Activated naive CD4-positive, alpha-beta T cell treated with anti-CD3 and anti-CD28 coated beads for 36 hours (primary cell): ENCODE results near the gene SCN3B. TPM values are rescaled to one million over a fixed set of nuclear protein-coding genes. Genes with fewer than 3 reads are reported as not detected.

Source experiments
- CTCF ChIA-PET: fragments of 350-600 bp; sonication (Branson Sonifier 250); formaldehyde crosslinking; loops from one replicate; lab custom pipeline; 2021; ENCODE audit warnings: antibody characterized with exemption; lab: Charles Lee
- DNase-seq: peaks from one replicate; pipeline ENCODE4 v3.0.0-alpha.2; 2020
- H3K27ac Mint-ChIP-seq: one replicate; pipeline ENCODE4 v1.8.0; 2021; ENCODE audit warnings: mild to moderate bottlenecking, mixed read lengths
- H3K27me3 Mint-ChIP-seq: one replicate; pipeline ENCODE4 v1.8.0; 2021; ENCODE audit warnings: low read depth, mixed read lengths
- H3K36me3 Mint-ChIP-seq: one replicate; pipeline ENCODE4 v1.8.0; 2021; ENCODE audit warnings: low read depth, mixed read lengths
- H3K4me1 Mint-ChIP-seq: one replicate; pipeline ENCODE4 v1.8.0; 2021; ENCODE audit warnings: low read depth, mixed read lengths
- H3K4me3 Mint-ChIP-seq: one replicate; pipeline ENCODE4 v1.8.0; 2021; ENCODE audit warnings: mild to moderate bottlenecking, moderate library complexity, mixed read lengths
- H3K9me3 Mint-ChIP-seq: one replicate; pipeline ENCODE4 v1.8.0; 2021; ENCODE audit warnings: mixed read lengths
- intact Hi-C: fragments of 100-400 bp; cut with micrococcal nuclease; formaldehyde crosslinking; loops from one replicate; pipeline ENCODE4 v1.15.1; 2023
- total RNA-seq, 2 experiments: library from RNA; stranded (reverse); gene quantifications; one replicate each; pipeline ENCODE4 v1.2.3, GENCODE V29; 2021

Gene SCN3B
- total RNA-seq, 2 experiments from 2014 or later, result not detected

DNA sequence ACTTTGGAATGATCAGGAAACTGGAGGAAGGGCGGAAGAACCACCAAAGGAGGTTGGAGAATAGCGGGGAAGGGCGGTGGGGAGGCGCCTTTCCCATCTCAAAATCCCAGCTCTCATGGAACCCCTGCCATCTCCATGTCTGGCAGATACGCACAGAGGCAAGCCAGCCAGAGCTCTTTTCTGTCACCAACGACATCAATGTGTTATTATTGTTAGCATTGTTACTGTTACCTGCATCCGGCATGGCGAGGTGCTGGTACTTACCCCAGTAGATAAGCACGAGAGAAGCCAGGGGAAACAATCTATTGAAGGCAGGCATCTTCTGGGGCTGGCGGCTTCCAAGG, 969 bp downstream of the SCN3B start:
- no peaks in the 10 kb centered on the region for H3K36me3 Mint-ChIP-seq
- H3K9me3 Mint-ChIP-seq, result peaks cover under 1% of the 10 kb centered on the region
- peaks cover 45% of the 10 kb centered on the region for H3K27me3 Mint-ChIP-seq
- no peak for DNase-seq
- H3K4me1 Mint-ChIP-seq, result peaks cover 4% of the 10 kb centered on the region
- H3K27ac Mint-ChIP-seq, result no peak overlapping the region
- CTCF ChIA-PET, result interaction anchor here (0.6 to 5.2 kb wide), 4 partner anchors 11 to 521 kb away, joined by 3 to 32 read pairs (median 6); no protein-coding TSS in a partner anchor
- intact Hi-C loops, result no loop called here
- H3K4me3 Mint-ChIP-seq, result peak overlapping the region; percentile 58

DNA sequence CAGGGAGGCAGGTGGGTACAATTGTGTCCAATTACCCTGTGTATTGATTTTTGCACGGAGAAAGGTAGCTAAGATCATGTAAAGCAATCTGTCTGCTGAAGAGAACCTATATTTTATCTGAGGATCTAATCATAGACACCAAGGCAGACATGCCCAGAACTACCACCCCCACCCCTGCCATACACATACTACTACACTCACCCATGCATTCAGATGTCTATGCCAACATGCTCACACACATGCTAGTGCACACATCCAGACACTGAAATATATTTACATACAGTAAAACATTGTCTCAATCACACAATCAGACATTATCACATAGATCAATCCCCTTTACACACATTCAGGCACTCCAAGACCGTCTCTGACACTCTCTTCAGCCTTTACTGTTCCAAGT, 1.8 kb downstream of the SCN3B start:
- CTCF ChIA-PET, result interaction anchor here (0.8 to 5.2 kb wide), 4 partner anchors 9 to 59 kb away, joined by 3 to 32 read pairs (median 3); no protein-coding TSS in a partner anchor
- peaks cover 4% of the 10 kb centered on the region for H3K4me1 Mint-ChIP-seq
- intact Hi-C loops, result no loop called here
- DNase-seq, result no peak
- H3K4me3 Mint-ChIP-seq, result no peak overlapping the region
- no peak overlapping the region for H3K27ac Mint-ChIP-seq
- H3K27me3 Mint-ChIP-seq, result peaks cover 45% of the 10 kb centered on the region
- H3K9me3 Mint-ChIP-seq, result no peaks in the 10 kb centered on the region
- no peaks in the 10 kb centered on the region for H3K36me3 Mint-ChIP-seq

DNA sequence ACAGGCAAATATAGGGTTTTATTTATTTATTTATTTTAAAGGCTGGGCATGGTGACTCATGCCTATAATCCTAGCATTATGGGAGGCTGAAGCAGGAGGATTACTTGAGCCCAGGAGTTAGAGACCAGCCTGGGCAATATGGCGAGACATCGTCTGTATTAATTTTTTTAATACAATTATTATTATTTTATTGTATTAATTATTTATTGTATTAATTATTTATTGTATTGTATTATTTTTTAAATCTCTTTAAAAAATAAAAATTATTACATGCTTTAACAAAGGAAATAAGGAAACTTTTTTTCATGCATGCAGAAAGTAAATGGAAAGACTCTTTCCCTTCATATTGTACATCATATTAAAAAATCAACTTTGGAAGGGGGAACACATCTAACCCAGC, 3.5 kb downstream of the SCN3B start:
- peaks cover 4% of the 10 kb centered on the region for H3K4me1 Mint-ChIP-seq
- H3K27ac Mint-ChIP-seq, result no peak overlapping the region
- CTCF ChIA-PET, result interaction anchor here (0.6 to 5.2 kb wide), 2 partner anchors 57 to 1050 kb away, joined by 3 to 32 read pairs; no protein-coding TSS in a partner anchor
- H3K36me3 Mint-ChIP-seq, result no peaks in the 10 kb centered on the region
- no peak for DNase-seq
- H3K9me3 Mint-ChIP-seq, result no peaks in the 10 kb centered on the region
- intact Hi-C loops, result no loop called here
- peaks cover 49% of the 10 kb centered on the region for H3K27me3 Mint-ChIP-seq
- H3K4me3 Mint-ChIP-seq, result no peak overlapping the region

DNA sequence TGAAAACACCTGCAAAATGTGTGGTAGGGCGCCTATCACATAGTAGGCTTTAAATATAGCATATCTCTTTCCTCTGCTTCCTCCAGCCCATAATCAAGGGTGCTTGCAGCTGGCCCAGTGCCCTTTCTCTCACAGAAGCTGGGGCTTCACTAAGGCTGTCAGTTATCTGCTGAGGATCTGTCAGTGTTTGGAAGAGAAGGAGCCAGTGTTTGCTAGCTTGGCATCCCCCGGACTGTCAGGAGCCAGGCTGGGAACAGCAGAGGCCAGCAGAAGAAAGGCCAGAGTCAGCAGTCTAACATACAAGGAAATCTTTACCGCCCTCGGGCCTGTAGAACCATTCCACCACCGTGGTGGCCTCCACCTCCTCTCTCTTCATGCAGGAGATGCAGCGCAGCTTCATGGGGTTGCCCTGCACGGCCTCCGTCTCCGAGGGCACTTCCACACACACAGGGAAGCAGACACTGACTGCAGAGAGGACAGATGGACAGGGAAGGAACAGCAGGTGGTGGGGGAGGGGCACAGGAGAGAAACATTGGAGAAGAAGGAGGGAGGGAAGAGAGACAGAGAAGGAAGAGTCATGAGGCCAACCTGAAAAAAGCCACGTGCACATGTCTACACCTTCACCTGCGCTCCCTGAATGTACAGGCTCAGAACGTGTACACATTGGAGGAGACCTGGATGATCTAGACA, 9.0 kb downstream of the SCN3B start:
- CTCF ChIA-PET, result interaction anchor here (1.2 to 17.6 kb wide), 2 partner anchors 16 to 64 kb away, joined by 3 to 303 read pairs; no protein-coding TSS in a partner anchor
- peaks cover 4% of the 10 kb centered on the region for H3K4me1 Mint-ChIP-seq
- H3K27ac Mint-ChIP-seq, result no peak overlapping the region
- no peaks in the 10 kb centered on the region for H3K9me3 Mint-ChIP-seq
- intact Hi-C loops, result no loop called here
- H3K36me3 Mint-ChIP-seq, result no peaks in the 10 kb centered on the region
- peaks cover 15% of the 10 kb centered on the region for H3K27me3 Mint-ChIP-seq
- DNase-seq, result no peak
- no peak overlapping the region for H3K4me3 Mint-ChIP-seq

DNA sequence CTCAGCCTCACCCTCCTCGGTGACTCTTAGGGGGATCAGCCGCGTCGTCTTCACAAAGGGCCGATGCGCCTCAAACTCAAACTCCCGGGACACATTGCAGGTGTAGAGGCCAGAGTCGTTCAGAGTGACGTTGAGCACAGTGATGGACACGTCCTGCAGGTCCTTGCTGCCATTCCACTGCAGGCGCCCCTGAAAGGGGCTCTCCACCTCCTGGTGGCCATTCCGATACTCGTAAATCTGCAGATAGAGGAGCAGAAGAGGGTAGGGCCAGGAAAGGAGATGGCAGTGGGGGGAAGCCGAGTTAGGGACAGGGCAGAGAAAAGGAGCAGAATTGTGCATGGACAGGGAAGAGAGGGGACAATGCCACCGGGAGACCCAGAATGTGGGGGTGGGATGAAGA, 12.0 kb downstream of the SCN3B start:
- intact Hi-C loops, result no loop called here
- peaks cover 4% of the 10 kb centered on the region for H3K4me1 Mint-ChIP-seq
- no peaks in the 10 kb centered on the region for H3K36me3 Mint-ChIP-seq
- no peaks in the 10 kb centered on the region for H3K9me3 Mint-ChIP-seq
- no peak overlapping the region for H3K4me3 Mint-ChIP-seq
- H3K27me3 Mint-ChIP-seq, result peaks cover 20% of the 10 kb centered on the region
- CTCF ChIA-PET, result interaction anchor here (0.8 to 17.6 kb wide), 5 partner anchors 10 to 67 kb away, joined by 3 to 303 read pairs (median 3); partner anchors contain the start of gene SCN3B
- H3K27ac Mint-ChIP-seq, result no peak overlapping the region
- DNase-seq, result no peak

DNA sequence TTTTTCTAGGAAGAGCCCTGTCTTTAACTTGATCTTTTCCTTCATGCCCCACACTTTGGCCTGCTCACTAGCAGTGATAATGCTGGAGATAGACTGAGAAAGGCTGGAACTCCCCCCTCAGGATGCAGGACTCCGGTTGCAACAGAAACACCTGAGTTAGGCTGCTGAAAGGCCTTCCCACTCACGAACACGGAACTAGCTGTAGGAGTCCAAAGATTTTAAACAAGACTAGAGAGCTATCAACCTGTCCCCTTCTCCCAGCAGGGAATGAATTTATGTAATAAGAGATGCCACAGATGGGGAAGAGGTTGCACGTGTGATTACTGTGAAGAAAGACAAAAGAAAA, 13.0 kb downstream of the SCN3B start:
- intact Hi-C loops, result loop anchor here (1.0 kb wide), 2 partner anchors 66 to 70 kb away; no protein-coding TSS in a partner anchor
- Mint-ChIP-seq H3K27me3 (peaks cover 21% of the 10 kb centered on the region), H3K4me1 (peaks cover 4% of the 10 kb centered on the region), H3K9me3 (no peaks in the 10 kb centered on the region), H3K4me3 (no peak overlapping the region), H3K36me3 (no peaks in the 10 kb centered on the region), H3K27ac (no peak overlapping the region)
- CTCF ChIA-PET, result interaction anchor here (1.0 to 17.6 kb wide), 6 partner anchors 11 to 68 kb away, joined by 3 to 303 read pairs (median 4); partner anchors contain the start of gene SCN3B
- DNase-seq, result no peak

DNA sequence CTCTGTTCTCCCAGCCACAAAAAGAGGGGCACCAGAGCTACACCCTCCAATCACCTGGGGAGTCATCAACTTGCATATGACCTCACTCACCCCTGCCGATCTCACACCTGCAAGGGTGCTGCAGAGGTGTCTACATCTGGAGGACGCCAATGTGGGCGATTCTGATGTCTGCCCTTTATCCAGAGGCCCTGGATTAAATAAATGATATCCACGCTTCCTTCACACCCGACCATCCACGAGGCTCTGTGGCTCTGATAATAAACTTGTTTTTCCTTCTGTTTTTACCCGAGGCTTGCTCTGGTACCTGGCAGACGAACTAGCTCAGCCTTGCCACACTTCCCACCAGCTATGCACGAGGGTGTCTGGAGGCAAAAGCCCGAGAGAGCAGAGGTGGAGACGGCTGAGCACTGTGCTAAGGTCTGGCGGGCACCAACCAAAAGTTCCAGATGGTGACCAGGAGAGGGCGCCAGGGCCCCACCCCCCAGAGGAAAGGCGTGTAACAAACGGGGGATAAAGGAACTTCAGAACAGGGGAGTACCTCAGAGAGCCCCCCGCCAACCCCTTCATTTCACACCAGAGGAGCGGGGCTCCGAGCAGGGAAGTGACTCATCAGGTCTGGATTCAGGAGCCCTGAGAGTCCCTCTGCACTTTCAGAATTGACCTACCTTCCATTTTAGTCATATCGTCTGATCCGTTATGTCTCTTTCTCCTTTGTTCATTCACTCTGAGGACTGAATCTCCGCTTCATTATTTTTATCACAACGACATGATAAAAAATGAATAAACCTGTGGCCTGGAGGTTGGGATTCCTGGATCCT, 13.5 kb downstream of the SCN3B start:
- Mint-ChIP-seq H3K27ac (no peak overlapping the region), H3K4me3 (no peak overlapping the region), H3K36me3 (no peaks in the 10 kb centered on the region), H3K27me3 (peaks cover 15% of the 10 kb centered on the region), H3K4me1 (peaks cover 4% of the 10 kb centered on the region), H3K9me3 (no peaks in the 10 kb centered on the region)
- intact Hi-C loops, result loop anchor here (1.0 kb wide), 2 partner anchors 66 to 70 kb away; no protein-coding TSS in a partner anchor
- peak; percentile 69 for DNase-seq
- CTCF ChIA-PET, result interaction anchor here (0.6 to 17.6 kb wide), 7 partner anchors 10 to 93 kb away, joined by 3 to 303 read pairs (median 4); no protein-coding TSS in a partner anchor

DNA sequence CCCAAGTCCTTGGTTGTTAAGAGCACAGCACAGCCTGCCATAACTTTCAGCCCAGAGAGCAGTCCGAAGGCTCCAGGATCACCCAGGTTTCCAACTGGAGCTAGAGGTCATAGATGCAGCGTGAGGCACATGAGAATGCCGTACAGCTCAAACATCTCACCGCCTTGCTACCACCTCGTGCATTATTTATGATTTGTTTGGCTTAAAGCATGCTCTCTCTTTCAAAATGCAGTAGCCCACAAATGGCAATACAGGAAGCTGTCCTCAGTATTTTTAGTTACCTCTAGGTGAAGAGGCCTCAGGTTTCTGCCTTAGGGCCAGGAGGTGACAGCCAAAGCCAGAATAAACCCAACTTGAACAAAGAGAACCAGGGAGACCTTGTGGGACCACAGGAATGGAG, 14.4 kb downstream of the SCN3B start:
- CTCF ChIA-PET, result interaction anchor here (0.8 to 17.6 kb wide), 5 partner anchors 9 to 94 kb away, joined by 3 to 303 read pairs (median 5); no protein-coding TSS in a partner anchor
- intact Hi-C loops, result no loop called here
- peaks cover 4% of the 10 kb centered on the region for H3K4me1 Mint-ChIP-seq
- no peak for DNase-seq
- no peak overlapping the region for H3K27ac Mint-ChIP-seq
- H3K27me3 Mint-ChIP-seq, result peaks cover 13% of the 10 kb centered on the region
- H3K36me3 Mint-ChIP-seq, result no peaks in the 10 kb centered on the region
- no peaks in the 10 kb centered on the region for H3K9me3 Mint-ChIP-seq
- H3K4me3 Mint-ChIP-seq, result no peak overlapping the region

DNA sequence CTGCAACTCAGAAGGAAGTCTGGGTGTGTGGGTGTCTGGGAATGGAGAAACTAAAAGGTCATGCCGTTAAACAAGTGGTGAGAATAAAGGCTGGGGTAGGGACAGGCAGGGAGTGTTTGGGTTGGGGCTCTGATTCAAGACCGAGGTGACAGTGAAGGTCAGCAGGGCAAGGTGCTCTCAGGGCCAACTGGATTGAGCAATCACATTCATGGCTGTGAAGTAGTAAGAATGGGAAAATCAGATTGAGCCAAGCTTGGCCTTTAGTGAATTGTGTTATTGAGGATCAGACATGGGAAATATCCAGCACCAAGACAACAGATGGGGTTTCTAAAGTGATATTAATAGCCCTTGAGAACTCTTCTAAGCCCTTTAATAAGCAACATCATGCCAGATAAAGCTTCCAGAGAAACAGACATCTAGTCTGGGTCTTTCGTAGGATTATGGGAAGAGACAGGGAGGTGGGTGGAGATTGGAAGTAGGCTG, 24.3 kb downstream of the SCN3B start:
- Mint-ChIP-seq H3K27me3 (peaks cover 6% of the 10 kb centered on the region), H3K36me3 (no peaks in the 10 kb centered on the region), H3K27ac (no peak overlapping the region), H3K4me1 (no peaks in the 10 kb centered on the region), H3K9me3 (no peaks in the 10 kb centered on the region), H3K4me3 (no peak overlapping the region)
- CTCF ChIA-PET, result interaction anchor here (1.3 to 17.6 kb wide), 2 partner anchors 49 to 79 kb away, joined by 6 to 303 read pairs; no protein-coding TSS in a partner anchor
- intact Hi-C loops, result no loop called here
- DNase-seq, result no peak

DNA sequence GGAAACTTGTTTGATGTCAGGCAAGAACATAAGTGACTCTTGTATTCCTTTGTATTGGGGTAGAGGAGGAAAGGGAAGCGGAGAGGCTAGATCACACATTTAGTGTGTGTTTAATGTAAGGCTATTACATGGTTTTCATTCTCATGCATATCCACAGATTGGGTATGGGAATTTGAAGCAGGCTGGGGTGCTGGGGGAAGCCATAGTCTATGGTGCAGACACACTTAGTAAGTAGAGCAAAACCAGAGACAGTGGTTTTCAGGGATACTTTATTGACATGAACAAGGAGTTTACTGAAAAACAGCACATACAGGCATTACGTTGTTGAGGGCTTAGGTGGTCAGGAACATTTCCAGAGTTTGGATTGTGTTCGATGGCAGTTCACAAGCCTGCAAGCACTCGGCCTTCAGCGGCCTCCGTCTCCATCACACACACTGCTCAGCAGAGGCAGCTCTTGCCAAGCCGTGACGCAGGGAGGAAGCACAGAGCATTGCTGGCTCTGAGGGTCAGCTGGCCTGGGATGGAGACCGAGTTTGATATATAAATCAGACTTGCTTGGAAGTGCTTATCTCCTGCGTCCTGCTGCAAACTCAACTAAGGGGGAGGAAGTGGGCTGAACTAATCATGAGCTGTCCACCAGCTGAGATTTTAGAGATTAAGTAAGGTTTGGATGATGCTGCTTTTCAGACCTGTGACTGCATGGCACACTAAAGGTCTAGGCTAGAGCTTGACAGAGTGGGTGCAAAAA, 25.3 kb downstream of the SCN3B start:
- Mint-ChIP-seq H3K36me3 (no peaks in the 10 kb centered on the region), H3K4me3 (no peak overlapping the region), H3K9me3 (no peaks in the 10 kb centered on the region), H3K4me1 (no peaks in the 10 kb centered on the region), H3K27me3 (peaks cover 3% of the 10 kb centered on the region), H3K27ac (no peak overlapping the region)
- CTCF ChIA-PET, result interaction anchor here (1.1 to 17.6 kb wide), 2 partner anchors 16 to 80 kb away, joined by 3 to 303 read pairs; no protein-coding TSS in a partner anchor
- intact Hi-C loops, result no loop called here
- peak; percentile 8 for DNase-seq

DNA sequence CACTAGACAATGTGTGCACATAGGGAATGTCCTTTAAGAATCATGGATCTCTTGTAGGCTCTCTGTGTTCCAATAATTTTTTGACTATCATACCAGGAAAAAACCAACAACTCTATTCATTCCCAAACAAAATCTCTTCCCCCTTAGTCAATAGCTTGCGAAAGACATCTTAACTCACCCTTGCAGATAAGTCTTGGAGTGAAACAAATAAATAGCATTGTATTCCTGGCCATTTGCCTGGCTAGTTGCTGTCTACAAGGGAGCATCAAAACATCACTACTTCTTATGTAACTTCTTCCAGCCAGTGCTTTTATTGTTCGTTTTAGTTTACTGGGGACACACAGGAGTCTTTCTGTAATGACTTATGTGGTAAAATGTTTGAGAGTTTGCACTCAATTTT, 29.4 kb downstream of the SCN3B start:
- no peak for DNase-seq
- CTCF ChIA-PET, result interaction anchor here (0.7 kb wide), 1 partner anchor 45 kb away, joined by 3 read pairs; no protein-coding TSS in a partner anchor
- H3K4me3 Mint-ChIP-seq, result no peak overlapping the region
- peaks cover 1% of the 10 kb centered on the region for H3K36me3 Mint-ChIP-seq
- no peaks in the 10 kb centered on the region for H3K4me1 Mint-ChIP-seq
- H3K27me3 Mint-ChIP-seq, result no peaks in the 10 kb centered on the region
- H3K27ac Mint-ChIP-seq, result no peak overlapping the region
- intact Hi-C loops, result no loop called here
- no peaks in the 10 kb centered on the region for H3K9me3 Mint-ChIP-seq
